Duodenal mucosa (tissue), 2 donors: ENCODE data around the gene DGKA.

Experiments
- H3K27ac ChIP-seq: one replicate; pipeline ENCODE4 v1.7.0; 2013; ENCODE audit warnings: low read depth, low read length
- H3K27me3 ChIP-seq, 2 donors: one replicate each; pipeline ENCODE4 v1.7.0; 2013; ENCODE audit warnings: low read length in 2 of 2, control low read depth in 1 of 2; ENCODE audit not compliant: insufficient read depth in 2 of 2, control insufficient read depth in 1 of 2
- H3K36me3 ChIP-seq, 2 donors: one replicate each; pipeline ENCODE4 v1.7.0; 2013; ENCODE audit warnings: low read length in 2 of 2, control low read depth in 1 of 2; ENCODE audit not compliant: insufficient read depth in 2 of 2, control insufficient read depth in 1 of 2
- H3K4me1 ChIP-seq, 2 donors: one replicate each; pipeline ENCODE4 v1.7.0; 2013; ENCODE audit warnings: low read length in 2 of 2, control low read depth in 1 of 2; ENCODE audit not compliant: insufficient read depth in 2 of 2, control insufficient read depth in 1 of 2
- H3K4me3 ChIP-seq, 2 donors: one replicate each; pipeline ENCODE4 v1.7.0; 2013; ENCODE audit warnings: low read length in 2 of 2, low read depth in 1 of 2
- H3K9ac ChIP-seq, 2 donors: one replicate each; pipeline ENCODE4 v1.7.0; 2013; ENCODE audit warnings: low read length in 2 of 2, low read depth in 1 of 2
- H3K9me3 ChIP-seq, 2 donors: one replicate each; pipeline ENCODE4 v1.7.0; 2013; ENCODE audit warnings: low read length in 2 of 2, control low read depth in 1 of 2; ENCODE audit not compliant: control insufficient read depth in 1 of 2

DGKA gene

GRCh38 chr12:55965941-55966407, 35.0 kb downstream of the DGKA start, which contains the start of gene PMEL:
Gene PMEL, minus strand, starts transcription at chr12:55966042. Its CDS starts 31 bp downstream, at chr12:55966011.
- peak within 1 kb of the TSS; percentile 93 to 95 for H3K9ac ChIP-seq
- H3K27me3 ChIP-seq: no peaks in the 10 kb centered on the region
- H3K4me1 ChIP-seq: peaks cover 20 to 22% of the 10 kb centered on the region in 2 donors
- peak within 1 kb of the TSS; percentile 85 to 92 for H3K4me3 ChIP-seq
- H3K9me3 ChIP-seq: no peaks in the 10 kb centered on the region
- H3K36me3 ChIP-seq: peaks cover 0 to 2% of the 10 kb centered on the region in 2 donors
- peak within 1 kb of the TSS; percentile 59 for H3K27ac ChIP-seq

GRCh38 chr12:55966408-55967281, 35.7 kb downstream of the DGKA start, which contains the start of gene CDK2:
Gene CDK2, plus strand, starts transcription at chr12:55966830. Its CDS starts 179 bp downstream, at chr12:55967009.
- Histone ChIP-seq H3K4me1 (peaks cover 20 to 22% of the 10 kb centered on the region in 2 donors), H3K4me3 (peak within 1 kb of the TSS; percentile 85 to 92), H3K36me3 (peaks cover 0 to 2% of the 10 kb centered on the region in 2 donors), H3K9me3 (no peaks in the 10 kb centered on the region), H3K27ac (peak within 1 kb of the TSS; percentile 59), H3K27me3 (no peaks in the 10 kb centered on the region), H3K9ac (peak within 1 kb of the TSS; percentile 93 to 95)

GRCh38 chr12:55969356-55969755, 38.4 kb downstream of the DGKA start:
- Histone ChIP-seq H3K4me1 (peaks cover 31 to 32% of the 10 kb centered on the region in 2 donors), H3K36me3 (peaks cover 0 to 2% of the 10 kb centered on the region in 2 donors), H3K27me3 (no peaks in the 10 kb centered on the region), H3K27ac (no peak overlapping the region), H3K9me3 (no peaks in the 10 kb centered on the region), H3K9ac (no peak overlapping the region), H3K4me3 (no peak overlapping the region)

GRCh38 chr12:55970775-55971174, 39.8 kb downstream of the DGKA start:
- Histone ChIP-seq H3K9ac (no peak overlapping the region), H3K4me1 (peaks cover 37 to 41% of the 10 kb centered on the region in 2 donors), H3K9me3 (no peaks in the 10 kb centered on the region), H3K4me3 (no peak overlapping the region), H3K36me3 (peaks cover 0 to 2% of the 10 kb centered on the region in 2 donors), H3K27me3 (no peaks in the 10 kb centered on the region), H3K27ac (no peak overlapping the region)

- Histone ChIP-seq H3K27ac (no peak overlapping the region), H3K27me3 (no peaks in the 10 kb centered on the region), H3K4me1 (peaks cover 38 to 40% of the 10 kb centered on the region in 2 donors), H3K9me3 (no peaks in the 10 kb centered on the region), H3K9ac (peak overlapping the region in 1 of 2 donors; percentile 92), H3K36me3 (peaks cover 2% of the 10 kb centered on the region in 2 donors), H3K4me3 (no peak overlapping the region)
These were observed 41.1 kb downstream of the DGKA start for GRCh38 chr12:55972042-55972441.

- peaks cover 2 to 4% of the 10 kb centered on the region in 2 donors for H3K36me3 ChIP-seq
- peak overlapping the region; percentile 84 for H3K27ac ChIP-seq
- no peaks in the 10 kb centered on the region for H3K27me3 ChIP-seq
- peak overlapping the region; percentile 92 for H3K9ac ChIP-seq
- peak overlapping the region; percentile 88 to 90 for H3K4me3 ChIP-seq
- no peaks in the 10 kb centered on the region for H3K9me3 ChIP-seq
- peaks cover 33 to 39% of the 10 kb centered on the region in 2 donors for H3K4me1 ChIP-seq
These were observed 41.5 kb downstream of the DGKA start for GRCh38 chr12:55972456-55972855.

- Histone ChIP-seq H3K27me3 (no peaks in the 10 kb centered on the region), H3K27ac (peak overlapping the region; percentile 84), H3K4me1 (peaks cover 27 to 34% of the 10 kb centered on the region in 2 donors), H3K4me3 (peak overlapping the region; percentile 88 to 90), H3K9ac (peak overlapping the region; percentile 92), H3K36me3 (peaks cover 2 to 4% of the 10 kb centered on the region in 2 donors), H3K9me3 (no peaks in the 10 kb centered on the region)
These were observed 42.1 kb downstream of the DGKA start for GRCh38 chr12:55972911-55973598.

GRCh38 chr12:55973599-55974307, 42.8 kb downstream of the DGKA start, which contains the start of gene RAB5B:
Gene RAB5B, plus strand, starts transcription at chr12:55974078. Its CDS starts 12,883 bp downstream, at chr12:55986961.
- peak within 1 kb of the TSS; percentile 92 to 99 for H3K9ac ChIP-seq
- no peaks in the 10 kb centered on the region for H3K9me3 ChIP-seq
- peaks cover 26 to 30% of the 10 kb centered on the region in 2 donors for H3K4me1 ChIP-seq
- peak within 1 kb of the TSS; percentile 88 to 91 for H3K4me3 ChIP-seq
- peaks cover 2 to 4% of the 10 kb centered on the region in 2 donors for H3K36me3 ChIP-seq
- H3K27ac ChIP-seq: peak within 1 kb of the TSS; percentile 92
- no peaks in the 10 kb centered on the region for H3K27me3 ChIP-seq

- H3K36me3 ChIP-seq: peaks cover 2 to 6% of the 10 kb centered on the region in 2 donors
- peaks cover 26 to 30% of the 10 kb centered on the region in 2 donors for H3K4me1 ChIP-seq
- H3K27ac ChIP-seq: peak overlapping the region; percentile 92
- no peaks in the 10 kb centered on the region for H3K9me3 ChIP-seq
- peak overlapping the region; percentile 89 to 99 for H3K9ac ChIP-seq
- H3K4me3 ChIP-seq: peak overlapping the region; percentile 85 to 91
- H3K27me3 ChIP-seq: no peaks in the 10 kb centered on the region
These were observed 43.4 kb downstream of the DGKA start for GRCh38 chr12:55974308-55974730.
